Non-pigmented ciliary epithelial cell (primary cell): Measurements from ENCODE around the gene PILRB.
A peak's percentile ranks its signal among the peaks of the same experiment; 100 is the strongest.
"Not testable (repeated sequence)": the region's sequence is repeated elsewhere in the genome, so short reads cannot be mapped to it uniquely, and the experiment has no call there.

Experiments used
- DNase-seq: peaks from one replicate; pipeline ENCODE4 v3.0.0-alpha.2; 2010; ENCODE audit warnings: low read depth

PILRB gene

DNA sequence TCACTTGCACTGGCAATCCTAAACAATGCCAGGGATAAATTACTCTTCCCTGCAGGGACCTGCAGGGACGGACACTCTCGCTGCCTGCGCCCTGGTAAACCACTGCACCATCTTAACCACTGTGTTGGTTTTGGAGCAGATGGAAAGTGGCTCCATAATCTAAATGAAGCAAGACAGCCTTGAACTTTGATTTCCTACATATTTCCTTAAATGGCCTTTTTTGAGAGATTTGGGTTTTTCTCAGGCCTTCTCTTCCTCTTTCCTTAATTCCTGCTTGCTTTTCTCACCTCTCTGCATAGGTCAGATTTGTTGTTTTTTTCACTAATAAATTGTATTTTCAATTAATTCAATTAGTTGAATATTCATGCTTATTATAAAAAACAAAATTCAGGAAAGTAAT, 18.1 kb downstream of the PILRB start:
- DNase-seq, result no peak

DNA sequence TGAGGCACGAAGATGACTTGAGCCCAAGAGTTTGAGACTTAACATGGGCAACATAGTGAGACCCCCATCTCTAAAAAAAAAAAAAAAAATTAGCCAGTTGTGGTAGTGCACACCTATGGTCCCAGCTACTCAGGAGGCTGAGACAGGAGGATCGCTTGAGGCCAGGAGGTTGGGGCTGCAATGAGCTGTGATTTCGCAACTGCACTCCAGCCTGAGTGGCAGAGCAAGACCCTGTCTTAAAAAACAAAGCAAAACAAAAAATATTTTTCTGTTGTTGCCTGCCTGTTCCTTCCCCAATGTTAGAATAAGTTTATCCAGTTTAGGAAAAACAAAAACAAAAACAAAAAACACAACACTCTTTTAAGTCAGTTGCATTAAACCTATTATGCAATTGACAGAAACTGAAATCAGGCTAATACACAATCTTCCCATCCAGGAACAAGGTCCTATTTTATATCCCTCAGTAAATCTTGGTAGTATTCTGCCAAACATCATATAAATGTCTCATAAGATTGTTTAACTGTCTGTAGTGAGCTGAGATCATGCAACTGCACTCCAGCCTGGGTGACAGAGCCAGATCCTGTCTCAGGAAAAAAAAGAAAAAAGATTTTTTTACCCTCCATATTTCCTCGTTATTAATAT, 20.3 kb downstream of the PILRB start:
- DNase-seq, result no peak

DNA sequence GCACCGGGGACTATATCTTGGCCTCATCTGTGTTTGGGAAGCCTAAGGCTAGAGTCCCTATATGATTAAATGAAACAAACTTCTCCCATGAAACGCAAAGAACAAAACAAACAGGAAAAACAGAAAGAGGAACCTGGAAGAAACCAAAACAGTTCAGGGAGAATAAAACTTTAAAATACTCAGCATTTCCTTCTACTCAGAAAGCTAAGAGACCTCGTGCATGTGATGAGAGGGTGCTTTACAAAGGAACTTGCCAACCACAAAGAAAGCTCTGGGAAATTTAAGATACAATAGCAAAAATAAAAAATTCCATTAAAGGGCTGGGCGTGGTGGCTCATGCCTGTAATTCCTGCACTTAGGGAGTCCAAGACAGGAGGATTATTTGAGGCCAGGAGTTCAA, 22.3 kb downstream of the PILRB start:
- DNase-seq, result no peak

DNA sequence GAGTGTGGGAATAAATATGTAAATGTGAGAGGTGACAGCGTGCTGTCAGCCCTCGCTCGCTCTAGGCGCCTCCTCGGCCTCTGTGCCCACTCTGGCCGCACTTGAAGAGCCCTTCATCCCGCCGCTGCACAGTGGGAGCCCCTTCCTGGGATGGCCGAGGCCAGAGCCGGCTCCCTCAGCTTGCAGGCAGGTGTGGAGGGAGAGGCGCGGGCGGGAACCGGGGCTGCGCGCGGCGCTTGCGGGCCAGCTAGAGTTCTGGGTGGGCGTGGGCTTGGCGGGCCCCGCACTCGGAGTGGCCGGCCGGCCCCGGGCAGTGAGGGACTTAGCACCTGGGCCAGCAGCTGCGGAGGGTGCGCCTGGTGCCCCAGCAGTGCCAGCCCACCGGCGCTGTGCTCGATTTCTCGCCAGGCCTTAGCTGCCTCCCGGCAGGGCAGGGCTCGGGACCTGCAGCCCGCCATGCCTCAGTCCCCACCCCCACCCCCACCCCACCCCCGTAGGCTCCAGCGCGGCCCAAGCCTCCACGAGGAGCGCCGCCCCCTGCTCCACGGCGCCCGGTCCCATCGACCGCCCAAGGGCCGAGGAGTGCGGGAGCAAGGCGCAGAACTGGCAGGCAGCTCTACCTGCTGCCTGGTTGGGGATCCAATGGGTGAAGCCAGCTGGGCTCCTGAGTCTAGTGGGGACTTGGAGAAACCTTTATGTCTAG, 23.8 kb downstream of the PILRB start:
- DNase-seq, result not testable (repeated sequence)

DNA sequence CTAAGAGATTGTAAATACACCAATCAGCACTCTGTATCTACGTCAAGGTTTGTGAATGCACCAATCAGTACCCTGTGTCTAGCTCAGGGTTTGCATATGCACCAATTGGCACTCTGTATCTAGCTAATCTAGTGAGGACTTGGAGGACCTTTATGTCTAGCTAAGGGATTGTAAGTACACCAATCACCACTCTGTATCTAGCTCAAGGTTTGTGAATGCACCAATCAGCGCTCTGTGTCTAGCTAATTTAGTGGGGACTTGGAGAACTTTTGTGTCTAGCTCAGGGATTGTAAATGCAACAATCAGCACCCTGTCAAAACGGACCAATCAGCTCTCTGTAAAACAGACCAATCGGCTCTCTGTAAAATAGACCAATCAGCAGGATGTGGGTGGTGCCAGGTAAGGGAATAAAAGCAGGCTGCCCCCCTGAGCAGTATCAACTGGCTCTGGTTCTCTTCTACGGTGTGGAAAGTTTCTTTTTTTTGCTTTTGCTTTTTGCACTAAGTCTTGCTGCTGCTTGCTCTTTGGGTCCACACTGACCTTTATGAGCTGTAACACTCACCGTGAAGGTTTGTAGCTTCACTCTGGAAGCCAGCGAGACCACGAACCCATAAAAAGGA, 24.4 kb downstream of the PILRB start:
- DNase-seq, result not testable (repeated sequence)

DNA sequence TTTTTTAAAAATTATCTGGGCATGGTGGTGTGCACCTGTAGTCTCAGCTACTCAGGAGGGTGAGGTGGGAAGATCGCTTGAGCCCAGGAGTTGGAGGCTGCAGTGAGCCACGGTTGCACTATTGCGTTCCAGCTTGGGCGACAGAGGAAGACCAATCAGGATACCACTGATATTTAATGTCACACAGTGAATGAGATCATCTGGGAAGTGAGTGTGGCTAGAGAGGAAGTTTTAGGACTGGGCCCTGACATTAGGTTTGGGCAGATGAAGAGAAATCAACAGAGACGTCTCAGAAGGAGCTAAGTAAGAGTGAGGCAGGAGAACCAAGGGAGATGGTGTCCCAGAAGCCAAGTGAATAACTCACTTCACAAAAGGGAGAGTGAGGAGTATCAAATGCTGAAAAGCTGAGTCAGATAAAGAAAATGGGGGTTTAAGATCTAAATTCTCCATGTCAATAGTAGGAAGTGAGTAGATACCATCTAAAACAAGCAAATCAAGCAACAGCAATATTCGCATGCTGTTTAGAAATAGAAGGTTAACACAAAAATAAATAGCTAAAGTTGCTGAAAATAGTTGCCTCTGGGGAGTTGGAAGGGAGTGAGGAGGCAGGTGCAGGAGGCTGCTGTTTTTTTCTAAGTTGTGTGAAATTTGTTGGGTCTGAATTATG, 26.8 kb downstream of the PILRB start:
- DNase-seq, result no peak

DNA sequence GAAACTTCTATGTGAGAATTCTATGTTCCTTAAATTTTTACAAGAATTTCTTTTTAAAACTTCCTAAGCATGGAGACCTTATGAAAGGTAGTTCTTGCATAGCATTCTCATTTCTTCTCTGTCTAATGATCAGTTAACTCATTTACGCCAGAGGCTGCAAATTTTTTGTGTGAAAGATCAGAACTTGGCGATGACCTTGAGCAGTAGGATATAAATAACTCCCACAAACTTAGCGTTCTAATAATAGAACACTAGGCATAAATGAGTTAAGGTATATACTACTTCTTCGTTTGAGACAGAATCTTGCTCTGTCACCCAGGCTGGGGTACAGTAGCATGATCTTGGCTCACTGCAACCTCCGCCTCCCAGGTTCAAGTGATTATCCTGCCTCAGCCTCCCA, 29.0 kb downstream of the PILRB start:
- no peak for DNase-seq

DNA sequence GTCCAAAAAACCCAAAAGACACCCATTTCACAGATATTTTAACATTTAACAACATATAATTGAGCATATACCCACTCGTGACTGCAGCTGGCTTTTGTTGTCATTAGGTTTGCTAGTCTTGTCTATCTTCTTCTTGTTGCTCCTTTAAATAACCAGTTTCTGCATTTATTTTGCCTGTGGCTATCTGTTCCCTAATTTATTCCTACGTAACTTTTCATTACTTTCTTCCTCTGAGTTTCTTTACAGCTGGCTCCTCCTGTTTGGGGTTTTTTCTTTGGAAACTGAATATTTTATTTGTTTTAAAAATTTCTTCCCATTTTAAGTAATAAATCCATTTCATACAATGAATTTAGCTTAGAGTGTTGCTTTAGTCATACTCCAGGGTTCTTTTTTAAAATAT, 29.8 kb downstream of the PILRB start:
- no peak for DNase-seq

DNA sequence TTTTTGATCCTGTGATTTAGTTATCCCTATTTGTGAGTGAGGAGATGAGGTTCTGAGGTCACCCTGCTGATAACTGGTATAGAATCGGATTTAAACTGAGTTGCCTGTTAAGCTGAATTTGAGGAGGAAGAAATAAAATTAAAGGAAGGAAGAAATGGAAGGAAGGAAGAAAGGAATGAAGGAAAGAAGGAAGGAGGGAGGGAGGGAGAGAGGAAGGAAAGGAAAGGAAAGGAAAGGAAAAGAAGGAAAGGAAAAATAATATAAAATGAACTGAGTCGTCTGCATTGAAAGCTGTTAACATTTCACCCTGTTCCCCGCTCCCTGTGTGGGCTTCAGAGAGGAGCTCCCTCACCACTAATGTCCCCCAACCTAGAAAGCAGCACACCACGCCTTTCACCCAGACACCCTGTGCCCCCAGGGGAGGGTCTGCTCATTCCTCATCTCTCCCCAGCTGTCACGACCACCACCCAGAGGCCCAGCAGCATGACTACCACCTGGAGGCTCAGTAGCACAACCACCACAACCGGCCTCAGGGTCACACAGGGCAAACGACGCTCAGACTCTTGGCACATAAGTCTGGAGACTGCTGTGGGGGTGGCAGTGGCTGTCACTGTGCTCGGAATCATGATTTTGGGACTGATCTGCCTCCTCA, 31.6 kb downstream of the PILRB start:
- DNase-seq, result no peak

DNA sequence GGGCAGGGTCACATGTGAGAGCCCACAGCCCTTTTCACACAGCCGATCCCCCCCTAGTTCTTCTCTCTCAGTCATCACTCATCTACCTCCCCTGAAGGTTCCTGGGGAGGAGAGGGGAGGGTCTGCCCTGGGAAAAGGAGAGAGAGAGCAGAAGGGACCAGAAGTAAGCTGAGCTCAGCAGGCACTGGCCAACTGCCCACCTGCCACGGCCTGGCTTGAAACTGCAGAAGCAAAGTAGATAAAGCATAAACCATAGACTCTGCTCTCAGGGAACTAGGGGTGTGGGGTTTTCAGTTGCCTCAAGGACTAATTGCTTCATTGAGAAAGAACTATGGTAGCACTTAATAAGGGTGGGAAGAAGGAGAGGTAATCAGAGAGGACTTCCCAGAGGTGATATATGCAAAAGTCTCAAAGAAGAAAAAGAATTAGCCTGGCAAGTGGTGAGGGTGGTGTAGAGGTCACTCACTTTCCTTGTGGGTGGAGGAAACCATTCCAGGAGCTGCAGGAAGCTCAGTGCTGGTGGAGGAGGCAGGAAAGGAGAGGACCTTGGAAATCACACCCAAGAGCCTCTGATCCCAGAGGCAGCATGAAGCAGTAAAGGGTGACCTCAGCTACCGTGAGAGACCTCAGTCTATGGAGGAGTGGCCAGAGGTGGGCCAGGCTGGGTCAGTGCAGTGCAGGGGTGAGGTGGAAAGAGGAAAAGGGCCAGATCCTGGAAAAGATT, 32.5 kb downstream of the PILRB start:
- DNase-seq, result no peak

DNA sequence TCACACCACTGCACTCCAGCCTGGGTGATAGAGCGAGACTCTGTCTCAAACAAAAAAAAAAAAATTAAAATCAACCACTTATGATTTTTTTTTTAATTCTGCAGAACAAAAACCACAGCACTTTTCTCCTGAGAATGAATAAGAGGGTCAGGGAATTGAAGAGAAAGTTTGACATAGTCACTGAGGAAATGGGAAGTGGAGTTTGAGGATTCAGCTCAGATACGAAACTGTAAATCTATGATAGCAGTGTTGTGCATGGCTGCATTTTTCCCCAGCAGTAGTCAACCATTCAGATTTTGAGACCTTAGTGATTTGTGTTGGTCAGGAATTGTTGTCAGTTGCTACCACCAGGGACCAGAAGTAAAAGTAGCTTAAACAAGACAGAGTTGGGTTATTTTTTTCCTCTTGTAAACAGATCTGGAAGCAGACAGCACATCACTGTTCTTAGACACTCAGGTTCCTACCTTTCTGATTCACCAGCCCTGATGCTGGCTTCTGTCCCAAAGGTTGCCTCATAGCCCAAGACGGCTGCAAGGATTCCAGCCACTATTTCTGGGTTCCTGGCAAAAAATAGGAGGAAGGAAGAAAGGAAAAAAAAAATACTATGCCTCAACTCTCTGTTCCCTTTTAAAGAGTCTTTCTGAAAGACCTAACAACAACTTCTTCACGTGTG, 35.5 kb downstream of the PILRB start:
- no peak for DNase-seq

DNA sequence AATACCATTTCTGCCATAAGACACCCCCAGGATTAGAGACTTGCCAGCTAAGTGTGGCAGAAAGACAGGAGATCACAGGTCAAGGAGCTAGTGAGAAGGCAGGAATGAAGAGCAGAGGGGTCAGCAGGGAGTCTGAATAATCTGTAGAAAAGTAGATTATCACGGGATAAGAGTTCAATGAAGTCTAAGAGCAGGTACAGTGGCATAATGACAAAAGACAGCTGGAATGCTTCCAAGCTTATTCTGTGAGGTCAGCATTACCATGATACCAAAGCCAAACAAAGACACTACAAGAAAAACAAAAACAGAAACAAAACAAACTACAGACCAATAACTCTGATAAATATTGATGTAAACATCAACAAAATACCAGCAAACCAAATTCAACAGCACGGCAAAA, 36.2 kb downstream of the PILRB start:
- no peak for DNase-seq

DNA sequence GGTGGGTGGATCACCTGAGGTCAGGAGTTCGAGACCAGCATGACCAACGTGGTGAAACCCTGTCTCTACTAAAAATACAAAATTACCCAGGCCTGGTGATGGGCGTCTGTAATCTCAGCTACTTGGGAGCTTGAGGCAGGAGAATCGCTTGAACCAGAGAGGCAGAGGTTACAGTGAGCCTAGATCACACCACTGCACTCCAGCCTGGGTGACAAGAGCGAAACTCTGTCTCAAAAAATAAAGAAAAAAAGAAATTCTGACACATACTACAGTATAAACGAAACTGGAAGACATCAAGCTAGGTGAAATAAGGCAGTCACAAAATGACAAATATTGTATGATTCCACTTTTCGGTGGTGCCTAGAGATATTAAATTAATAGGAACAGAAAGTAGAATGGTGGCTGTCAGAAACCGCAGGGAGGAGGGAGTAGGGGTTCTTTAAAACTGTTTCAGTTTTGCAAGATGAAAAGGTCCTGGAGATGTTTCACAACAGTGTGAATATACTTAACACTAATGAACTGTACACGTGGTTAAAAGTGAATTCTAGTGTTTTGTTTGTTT, 38.6 kb downstream of the PILRB start:
- DNase-seq, result no peak

DNA sequence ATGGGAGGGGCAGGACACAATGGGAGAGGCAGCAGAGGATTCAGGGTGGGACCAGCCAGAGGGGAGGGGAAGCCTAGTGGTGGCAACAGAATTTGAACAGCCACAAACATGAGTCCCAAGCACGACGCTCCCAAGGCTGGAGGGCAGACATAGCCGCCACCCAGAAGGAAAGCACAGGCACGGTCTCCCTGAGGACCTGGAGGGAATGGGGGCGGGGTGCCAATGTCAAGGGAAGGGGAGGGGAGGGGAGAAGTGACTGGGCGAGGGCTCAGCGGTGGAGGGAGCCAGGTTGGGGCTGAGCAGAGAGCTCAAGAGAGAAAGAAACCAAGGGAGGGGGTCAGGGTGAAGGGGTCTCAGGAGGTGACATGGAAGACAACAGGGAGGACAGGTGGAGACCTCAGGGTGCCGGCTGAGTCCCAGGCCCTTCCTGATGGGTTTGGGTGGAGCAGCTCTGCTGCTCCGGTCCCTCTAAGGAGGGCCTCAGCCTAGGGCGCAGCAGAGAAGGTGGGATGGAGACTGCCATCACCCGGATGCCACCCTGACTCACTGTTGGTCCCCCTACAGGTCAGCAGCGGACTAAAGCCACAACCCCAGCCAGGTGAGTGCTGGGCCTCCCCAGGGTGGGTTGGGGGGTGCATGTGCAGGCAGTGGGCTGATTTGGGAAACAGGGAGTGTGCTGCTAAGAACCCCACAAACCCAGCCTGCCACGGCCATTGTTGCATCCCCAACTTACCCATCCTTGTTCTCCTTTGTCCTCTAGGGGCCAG, 39.6 kb downstream of the PILRB start:
- DNase-seq, result no peak

DNA sequence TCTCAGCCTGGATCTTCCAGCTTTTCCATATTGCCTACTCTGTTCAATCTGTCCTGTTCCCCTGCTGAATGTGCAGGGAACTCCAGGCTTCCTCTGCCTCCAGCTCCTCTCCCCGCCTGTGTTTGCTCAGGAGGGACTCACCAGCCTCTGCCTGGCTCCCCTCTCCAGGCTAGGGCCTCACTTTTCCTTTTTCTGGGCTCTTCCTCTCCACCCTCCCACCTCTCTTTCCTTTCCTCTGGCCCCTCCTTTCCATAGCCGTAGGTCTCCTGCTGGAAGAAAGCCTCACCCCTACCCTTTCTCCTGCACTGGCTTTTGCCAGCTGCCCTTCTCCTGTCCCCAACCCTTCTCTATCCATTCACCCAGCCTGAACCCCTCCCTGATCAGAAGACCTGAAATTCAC, 40.3 kb downstream of the PILRB start:
- no peak for DNase-seq

DNA sequence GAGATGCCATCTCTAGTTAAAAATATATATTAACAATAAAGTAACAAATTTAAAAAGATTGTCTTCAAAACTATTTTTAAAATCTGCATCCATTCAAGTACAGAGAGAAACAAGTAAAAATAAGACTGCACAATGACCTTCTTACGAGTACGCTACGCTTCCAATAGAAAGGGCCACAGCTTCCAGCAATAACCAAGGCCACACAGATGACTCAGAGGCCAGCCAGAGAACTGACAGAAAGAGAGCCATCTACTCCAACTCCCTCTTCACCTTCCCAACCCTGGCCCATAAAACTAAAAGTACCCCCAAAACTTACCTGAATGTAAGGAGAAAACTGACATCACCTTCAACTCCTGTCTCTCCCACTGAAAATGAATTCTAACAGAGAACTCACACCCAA, 42.1 kb downstream of the PILRB start:
- DNase-seq, result no peak

DNA sequence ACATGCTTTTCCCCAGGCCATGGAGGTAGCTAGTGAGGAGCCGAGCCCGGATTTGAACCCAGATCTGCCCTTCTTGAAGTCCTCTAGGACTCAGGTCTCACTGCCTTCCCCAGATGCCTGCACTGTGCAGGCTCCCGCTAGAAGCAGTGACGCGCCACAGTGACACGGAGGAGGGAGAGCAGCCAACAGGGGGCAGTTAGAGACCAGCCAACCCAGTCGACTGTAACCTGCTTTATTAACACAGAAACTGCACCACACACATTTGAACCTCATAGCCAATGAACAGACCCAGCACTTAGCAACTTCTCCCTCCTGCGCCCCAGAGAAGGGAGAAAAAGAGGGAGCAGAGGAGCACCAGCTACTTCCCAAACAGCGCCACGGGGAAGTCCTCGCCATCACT, 42.7 kb downstream of the PILRB start:
- DNase-seq, result no peak

DNA sequence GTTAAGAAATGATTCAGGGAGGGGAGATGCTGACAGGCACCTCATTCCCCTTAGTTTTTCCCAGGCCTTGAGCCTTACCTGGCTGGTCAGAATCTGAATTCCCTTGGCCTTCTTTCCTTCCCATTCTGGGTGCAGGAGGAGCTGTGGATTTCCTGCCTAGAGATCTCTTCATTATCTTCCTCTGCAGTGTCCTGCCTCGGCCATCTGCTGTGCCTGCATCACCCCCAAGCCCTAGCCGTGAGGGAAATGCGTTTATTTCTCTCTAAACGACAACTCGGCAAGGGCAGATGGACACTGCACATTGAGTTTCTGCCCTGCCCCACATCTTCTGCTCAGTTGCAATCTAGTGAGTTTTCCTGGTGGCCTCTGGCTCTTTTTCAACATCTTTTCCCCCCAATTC, 43.9 kb downstream of the PILRB start:
- no peak for DNase-seq

DNA sequence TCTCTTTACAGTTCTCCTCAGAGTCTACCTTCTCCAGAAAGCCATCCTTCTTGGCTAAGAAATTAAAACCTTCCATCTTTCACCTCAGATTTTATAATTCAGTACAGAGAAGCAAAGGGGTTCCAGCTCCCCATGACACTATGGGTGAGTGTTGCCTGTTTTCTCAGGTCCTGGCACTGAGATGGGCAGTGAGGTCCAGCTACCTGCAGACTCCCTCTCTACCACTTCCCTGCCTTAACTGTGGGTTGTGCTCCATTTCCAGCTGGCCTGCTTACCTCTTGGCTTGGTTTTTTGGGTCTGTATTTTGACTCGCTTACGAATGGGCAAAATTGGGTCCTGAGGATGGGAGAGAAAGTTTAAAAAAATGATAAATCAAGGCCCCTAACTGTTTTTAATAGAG, 44.3 kb downstream of the PILRB start:
- DNase-seq, result no peak

DNA sequence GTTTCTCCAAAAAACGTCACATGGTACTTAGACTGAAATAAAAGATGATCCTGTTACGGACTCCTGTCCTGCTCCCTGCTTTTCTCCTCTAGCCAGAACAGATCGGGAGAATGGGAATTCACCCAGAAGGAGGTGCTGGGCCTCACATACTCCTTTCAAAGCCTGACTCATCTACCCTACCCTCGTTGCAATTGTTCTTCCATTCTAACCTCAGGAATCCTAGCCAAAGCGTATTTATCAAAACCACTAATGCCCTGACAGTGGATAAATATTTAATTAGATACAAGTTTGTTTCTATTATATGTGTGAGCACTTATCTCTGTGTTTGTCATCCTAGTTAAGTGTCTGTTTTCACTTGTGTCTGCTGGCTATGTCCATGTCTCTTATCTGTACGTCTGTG, 48.9 kb downstream of the PILRB start:
- peak; percentile 51 for DNase-seq
